ENCODE data around the gene LRRC3. TPM values are rescaled to one million over a fixed set of nuclear protein-coding genes. Genes with fewer than 3 reads are reported as not detected.

The LRRC3 gene
- polyA plus RNA-seq, 1 experiment: 0.10 TPM

DNA sequence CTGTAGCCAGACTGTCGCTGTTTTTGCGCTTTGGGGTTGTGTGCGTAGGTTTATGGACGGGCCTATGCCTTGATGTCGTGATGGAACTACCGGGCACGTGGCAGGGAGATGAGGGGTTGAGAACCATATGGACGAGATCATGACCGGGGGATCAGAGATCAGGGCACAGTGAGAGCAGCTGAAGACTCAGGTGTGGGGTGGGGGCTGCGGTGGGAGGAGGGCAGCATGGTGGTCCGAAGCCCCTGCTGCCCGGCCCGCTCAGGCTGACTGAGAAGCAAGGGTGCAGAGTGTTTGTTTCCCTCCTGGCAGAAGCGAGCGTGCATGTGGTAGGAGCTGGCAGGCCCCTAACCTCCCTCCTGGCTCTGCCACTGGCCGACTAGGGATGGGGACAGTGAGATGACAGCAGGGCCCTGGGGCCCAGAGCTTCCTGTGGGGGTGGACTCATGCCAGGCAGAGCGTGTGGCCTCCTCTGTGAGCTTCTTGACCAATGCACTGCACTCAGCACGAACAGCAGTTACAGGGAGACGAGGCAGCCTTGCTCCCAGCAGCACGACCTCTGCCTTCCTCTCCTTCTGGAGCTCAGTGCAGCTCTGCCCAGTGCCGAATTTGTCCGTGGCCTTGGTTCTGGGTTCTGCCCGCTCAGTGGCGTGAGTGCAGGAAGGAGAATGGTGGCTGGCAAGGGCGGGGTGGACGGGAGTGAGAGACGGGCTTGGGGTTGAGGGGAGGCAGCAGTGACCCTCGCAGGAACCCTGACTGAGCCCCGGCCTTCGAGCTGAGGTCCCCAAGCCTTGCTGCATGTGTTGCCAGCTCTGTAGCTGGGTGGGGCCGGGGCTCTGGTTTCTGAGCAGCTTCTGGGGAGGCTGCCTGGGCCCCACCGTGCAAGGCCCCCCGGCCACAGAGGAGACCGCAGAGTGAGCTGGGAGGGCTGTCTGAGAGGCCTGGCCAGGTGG is 22.2 kb upstream of the LRRC3 start:
- ChIA-PET POLR2A (no interaction called here), CTCF (no interaction called here)
- TF ChIP-seq CTCF (IDR thresholded peaks at IDR 0.05; ENCODE audit: low read depth, low read length): no peak
- Histone ChIP-seq H3K27me3 (ENCODE audit: control insufficient read depth, insufficient read depth, low read length) (no peaks in the 10 kb centered on the region), H3K9me3 (ENCODE audit: control insufficient read depth, insufficient read depth, low read length) (peaks cover 66% of the 10 kb centered on the region), H3K4me3 (ENCODE audit: low read depth, low read length) (no peak overlapping the region), H3K27ac (ENCODE audit: low read depth, low read length) (no peak overlapping the region)
- DNase-seq (ENCODE audit: low read depth, low spot score): no peak

DNA sequence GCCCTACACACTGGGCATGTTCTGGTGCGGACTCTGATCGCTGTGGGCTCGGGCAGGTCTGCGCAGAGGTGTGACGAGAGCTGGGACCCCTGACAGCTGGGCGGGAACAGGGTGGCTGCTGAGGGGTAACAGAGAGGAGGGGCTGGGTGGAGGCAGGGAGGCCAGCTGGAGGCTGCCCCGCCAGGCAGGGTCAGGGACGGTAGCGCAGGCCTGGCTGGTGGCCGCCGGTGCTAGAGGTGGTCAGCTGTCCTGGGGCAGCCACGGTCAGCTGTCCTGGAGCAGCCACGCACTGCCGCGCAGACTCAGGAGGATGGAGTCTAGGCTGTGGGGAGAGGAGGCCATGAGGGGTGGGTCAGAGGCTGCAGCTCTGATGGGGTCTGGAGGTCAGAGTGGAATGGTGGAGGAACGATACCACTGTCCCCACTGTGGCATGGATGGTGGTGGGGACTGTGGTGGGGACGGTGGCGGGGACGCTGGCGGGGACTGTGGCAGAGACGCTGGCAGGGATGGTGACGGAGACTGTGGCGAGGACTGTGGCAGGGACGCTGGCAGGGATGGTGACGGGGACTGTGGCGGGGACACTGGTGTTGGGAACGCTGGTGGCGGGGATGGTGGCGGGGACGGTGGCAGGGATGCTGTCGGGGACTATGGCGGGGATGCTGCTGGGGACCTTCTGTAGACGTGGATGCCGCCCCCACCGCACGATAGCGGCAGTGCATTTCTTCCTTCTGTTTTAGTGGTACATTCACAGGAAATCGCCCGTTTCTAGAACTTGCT is 21.3 kb upstream of the LRRC3 start:
- Histone ChIP-seq H3K27me3 (ENCODE audit: control insufficient read depth, insufficient read depth, low read length) (no peaks in the 10 kb centered on the region), H3K27ac (ENCODE audit: low read depth, low read length) (no peak overlapping the region), H3K9me3 (ENCODE audit: control insufficient read depth, insufficient read depth, low read length) (peaks cover 68% of the 10 kb centered on the region), H3K4me3 (ENCODE audit: low read depth, low read length) (no peak overlapping the region)
- ChIA-PET POLR2A (no interaction called here), CTCF (no interaction called here)
- no peak for DNase-seq (ENCODE audit: low read depth, low spot score)
- no peak for TF ChIP-seq CTCF (IDR thresholded peaks at IDR 0.05; ENCODE audit: low read depth, low read length)

GRCh38 chr21:44434568-44434925 is 20.8 kb upstream of the LRRC3 start:
- CTCF ChIA-PET: no interaction called here
- H3K27me3 ChIP-seq (ENCODE audit: control insufficient read depth, insufficient read depth, low read length): no peaks in the 10 kb centered on the region
- no peak for TF ChIP-seq CTCF (IDR thresholded peaks at IDR 0.05; ENCODE audit: low read depth, low read length)
- DNase-seq (ENCODE audit: low read depth, low spot score): no peak
- H3K27ac ChIP-seq (ENCODE audit: low read depth, low read length): no peak overlapping the region
- H3K9me3 ChIP-seq (ENCODE audit: control insufficient read depth, insufficient read depth, low read length): peaks cover 74% of the 10 kb centered on the region
- POLR2A ChIA-PET: no interaction called here
- H3K4me3 ChIP-seq (ENCODE audit: low read depth, low read length): no peak overlapping the region

DNA sequence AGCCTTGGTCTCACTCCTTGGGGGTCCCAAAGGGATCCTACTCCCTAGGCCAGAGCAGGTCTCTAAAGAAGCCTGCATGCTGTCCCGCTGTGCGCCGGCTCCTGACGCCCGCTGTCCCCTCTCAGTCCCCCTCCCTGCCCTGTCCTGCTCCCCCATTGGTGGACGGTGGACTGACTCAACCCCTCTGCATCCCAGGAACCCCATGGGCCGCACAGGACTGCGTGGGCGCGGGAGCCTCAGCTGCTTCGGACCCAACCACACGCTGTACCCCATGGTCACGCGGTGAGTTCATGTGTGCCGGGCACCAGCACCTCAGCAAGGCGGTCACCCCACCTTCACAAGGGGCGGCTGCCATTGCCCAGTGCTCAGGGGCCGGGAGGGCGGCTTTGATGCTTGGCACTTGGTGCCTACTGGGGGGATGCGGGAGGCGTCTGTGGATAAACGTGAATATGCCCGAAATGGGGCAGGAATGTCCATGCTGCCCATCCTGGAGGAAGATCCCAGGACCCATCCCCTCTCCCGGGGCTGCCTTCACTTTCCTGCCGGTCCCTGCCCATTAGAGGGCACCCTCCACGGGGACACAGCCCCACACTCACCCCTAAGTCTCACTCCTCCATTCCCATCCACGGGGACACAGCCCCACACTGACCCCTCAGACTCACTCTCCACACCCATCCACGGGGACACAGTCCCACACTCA is 20.2 kb upstream of the LRRC3 start:
- TF ChIP-seq CTCF (IDR thresholded peaks at IDR 0.05; ENCODE audit: low read depth, low read length): no peak
- no peak for DNase-seq (ENCODE audit: low read depth, low spot score)
- POLR2A ChIA-PET: no interaction called here

More for the DNA sequence above, 20.2 kb upstream of the LRRC3 start:
- peaks cover 77% of the 10 kb centered on the region for H3K9me3 ChIP-seq (ENCODE audit: control insufficient read depth, insufficient read depth, low read length)
- H3K27ac ChIP-seq (ENCODE audit: low read depth, low read length): no peak overlapping the region
- H3K4me3 ChIP-seq (ENCODE audit: low read depth, low read length): no peak overlapping the region
- CTCF ChIA-PET: no interaction called here
- no peaks in the 10 kb centered on the region for H3K27me3 ChIP-seq (ENCODE audit: control insufficient read depth, insufficient read depth, low read length)

All from AG04450 (cell line).